NCI-H2081 treated with DMSO at 0.1 percent for 48 hours (cell line): ENCODE measurements around the gene LAMC3.

Source experiments
- DNase-seq: peaks from one replicate; lab custom pipeline; 2025; lab: John Stamatoyannopoulos, UW

The LAMC3 gene

GRCh38 chr9:131076347-131077195, 67.6 kb downstream of the LAMC3 start:
- DNase-seq, result no peak

- no peak for DNase-seq
Observed at GRCh38 chr9:131078427-131079366, 69.7 kb downstream of the LAMC3 start.

- no peak for DNase-seq
Observed at GRCh38 chr9:131080589-131080988, 71.6 kb downstream of the LAMC3 start.

- DNase-seq, result no peak
Observed at GRCh38 chr9:131081868-131082267, 72.9 kb downstream of the LAMC3 start.

GRCh38 chr9:131082774-131083512, 74.0 kb downstream of the LAMC3 start:
- no peak for DNase-seq

GRCh38 chr9:131084661-131085369, 75.8 kb downstream of the LAMC3 start:
- DNase-seq, result no peak

- no peak for DNase-seq
Observed at GRCh38 chr9:131085370-131086122, 76.6 kb downstream of the LAMC3 start.

GRCh38 chr9:131087354-131087893, 78.5 kb downstream of the LAMC3 start:
- DNase-seq, result no peak

- no peak for DNase-seq
Observed at GRCh38 chr9:131090025-131090787, 81.2 kb downstream of the LAMC3 start.

- no peak for DNase-seq
Observed at GRCh38 chr9:131091352-131091992, 82.5 kb downstream of the LAMC3 start.

- no peak for DNase-seq
Observed at GRCh38 chr9:131092030-131092429, 83.1 kb downstream of the LAMC3 start.

- no peak for DNase-seq
Observed at GRCh38 chr9:131092548-131093440, 83.8 kb downstream of the LAMC3 start.

GRCh38 chr9:131094015-131094414, 85.0 kb downstream of the LAMC3 start:
- DNase-seq, result no peak

GRCh38 chr9:131094622-131095021, 85.6 kb downstream of the LAMC3 start:
- no peak for DNase-seq

- no peak for DNase-seq
Observed at GRCh38 chr9:131095666-131096268, 86.8 kb downstream of the LAMC3 start.

GRCh38 chr9:131096269-131097125, 87.5 kb downstream of the LAMC3 start, which contains the start of gene AIF1L:
AIF1L (plus strand) TSS chr9:131096531; CDS start chr9:131096630, 99 bp downstream.
- DNase-seq, result no peak
